IMR-90 (cell line): ENCODE results near the gene RHBDD1. TPM values are rescaled to one million over a fixed set of nuclear protein-coding genes. Genes with fewer than 3 reads are reported as not detected.

Experiments
- ATAC-seq: fragments of 200-7000 bp; cut with Tn5 transposase; 2 replicates; pipeline ENCODE4 v1.9.1; 2020; ENCODE audit warnings: low read depth, mild to moderate bottlenecking, moderate library complexity
- BruUV-seq: library from RNA; stranded (reverse); fragments of 400-500 nt; replicated peaks from 2 replicates; lab custom pipeline; 2021; lab: Mats Ljungman, UMichigan
- CTCF ChIA-PET: fragments of 300-600 bp; formaldehyde crosslinking; extraction: SDS; loops from one replicate; lab custom pipeline; 2021; ENCODE audit warnings: antibody characterized with exemption; lab: Yijun Ruan, JAX
- POLR2A ChIA-PET: fragments of 300-600 bp; sonication (Branson Sonifier 250); formaldehyde crosslinking; loops from one replicate; lab custom pipeline; 2022; ENCODE audit warnings: antibody characterized with exemption; ENCODE audit not compliant: unreplicated experiment; lab: Charles Lee
- DNase-seq: peaks from one replicate; pipeline ENCODE4 v3.0.0; 2013
- H2AFZ ChIP-seq: replicated peaks from 2 replicates; pipeline ENCODE3; 2013; ENCODE audit warnings: low read length, mild to moderate bottlenecking; ENCODE audit not compliant: poor library complexity
- H2AK5ac ChIP-seq: 2 replicates; pipeline ENCODE4 v1.6.1; 2013; ENCODE audit warnings: low read depth, low read length, inconsistent platforms
- H2AK9ac ChIP-seq: replicated peaks from 2 replicates; pipeline ENCODE3; 2013; ENCODE audit warnings: mild to moderate bottlenecking, low read depth, low read length, moderate library complexity; ENCODE audit not compliant: poor library complexity
- H2BK120ac ChIP-seq: 2 replicates; pipeline ENCODE4 v1.6.1; 2013; ENCODE audit warnings: low read depth, low read length, inconsistent platforms
- H2BK15ac ChIP-seq: 3 replicates; pipeline ENCODE4 v1.6.1; 2013; ENCODE audit warnings: low read depth, low read length, inconsistent platforms
- H2BK20ac ChIP-seq: 2 replicates; pipeline ENCODE4 v1.6.1; 2013; ENCODE audit warnings: low read depth, mild to moderate bottlenecking, inconsistent platforms, low read length, moderate library complexity
- H2BK5ac ChIP-seq: 2 replicates; pipeline ENCODE4 v1.6.1; 2013; ENCODE audit warnings: mild to moderate bottlenecking, low read depth, low read length, inconsistent platforms; ENCODE audit not compliant: poor library complexity, severe bottlenecking
- H3K14ac ChIP-seq: replicated peaks from 2 replicates; pipeline ENCODE4 v1.6.1; 2013; ENCODE audit warnings: low read depth, low read length, inconsistent platforms
- H3K18ac ChIP-seq: 2 replicates; pipeline ENCODE4 v1.6.1; 2013; ENCODE audit warnings: low read depth, low read length, control low read depth
- H3K23ac ChIP-seq: 2 replicates; pipeline ENCODE4 v1.6.1; 2013; ENCODE audit warnings: low read depth, low read length, inconsistent platforms
- H3K27ac ChIP-seq: 2 replicates; pipeline ENCODE4 v1.5.1; 2013; ENCODE audit warnings: mild to moderate bottlenecking, control low read depth, low read length; ENCODE audit not compliant: insufficient read depth
- H3K27me3 ChIP-seq: 2 replicates; pipeline ENCODE4 v1.6.1; 2013; ENCODE audit warnings: low read length; ENCODE audit not compliant: control insufficient read depth, insufficient read depth
- H3K36me3 ChIP-seq: 2 replicates; pipeline ENCODE4 v1.6.1; 2013; ENCODE audit warnings: low read length, mixed read lengths; ENCODE audit not compliant: control insufficient read depth, insufficient read depth
- H3K4ac ChIP-seq: 2 replicates; pipeline ENCODE4 v1.6.1; 2013; ENCODE audit warnings: low read depth, low read length, inconsistent platforms
- H3K4me1 ChIP-seq: 2 replicates; pipeline ENCODE4 v1.6.1; 2013; ENCODE audit warnings: low read length, mixed read lengths; ENCODE audit not compliant: control insufficient read depth, insufficient read depth
- H3K4me2 ChIP-seq: 2 replicates; pipeline ENCODE4 v1.6.1; 2013; ENCODE audit warnings: low read depth, mild to moderate bottlenecking, control low read depth, low read length, moderate library complexity
- H3K4me3 ChIP-seq: 2 replicates; pipeline ENCODE4 v1.5.1; 2013; ENCODE audit warnings: low read depth, mild to moderate bottlenecking, control low read depth, low read length, moderate library complexity; ENCODE audit not compliant: insufficient read depth
- H3K56ac ChIP-seq: 2 replicates; pipeline ENCODE4 v1.6.1; 2013; ENCODE audit warnings: low read length, inconsistent platforms; ENCODE audit not compliant: insufficient read depth; ENCODE audit errors: extremely low read depth
- H3K79me1 ChIP-seq, 2 experiments: 2 replicates each; pipeline ENCODE4 v1.6.1; 2013; ENCODE audit warnings: low read length in 2 of 2, inconsistent platforms in 1 of 2, low read depth in 1 of 2
- H3K9ac ChIP-seq: 2 replicates; pipeline ENCODE4 v1.6.1; 2013; ENCODE audit warnings: low read depth, low read length, control low read depth
- H3K9me1 ChIP-seq: 2 replicates; pipeline ENCODE4 v1.6.1; 2013; ENCODE audit warnings: low read length, inconsistent platforms; ENCODE audit not compliant: insufficient read depth
- H3K9me3 ChIP-seq: 2 replicates; pipeline ENCODE4 v1.6.1; 2013; ENCODE audit warnings: low read length; ENCODE audit not compliant: control insufficient read depth, insufficient read depth
- H4K20me1 ChIP-seq: 2 replicates; pipeline ENCODE4 v1.6.1; 2013; ENCODE audit warnings: low read length, inconsistent platforms; ENCODE audit not compliant: insufficient read depth
- H4K5ac ChIP-seq: 2 replicates; pipeline ENCODE4 v1.6.1; 2013; ENCODE audit warnings: mild to moderate bottlenecking, low read depth, low read length, control low read depth
- H4K8ac ChIP-seq, 2 experiments: 2 replicates each; pipeline ENCODE4 v1.6.1; 2013; ENCODE audit warnings: low read depth in 2 of 2, low read length in 2 of 2, control low read depth in 1 of 2, inconsistent platforms in 1 of 2
- H4K91ac ChIP-seq: 2 replicates; pipeline ENCODE4 v1.6.1; 2013; ENCODE audit warnings: low read depth, low read length, inconsistent platforms; ENCODE audit not compliant: insufficient read depth
- BHLHE40 ChIP-seq: fragments of 150-350 bp; IDR thresholded peaks from 2 replicates; pipeline ENCODE4 v1.6.1; 2016; ENCODE audit warnings: mild to moderate bottlenecking, low read depth, low read length
- CHD1 ChIP-seq: IDR thresholded peaks from 2 replicates; pipeline ENCODE4 v1.6.1; 2012; ENCODE audit warnings: low read depth, low read length, improper control_type of control experiment
- FOS ChIP-seq: fragments of 150-350 bp; IDR thresholded peaks from 2 replicates; pipeline ENCODE4 v1.6.1; 2016; ENCODE audit warnings: low read depth, low read length
- MAFK ChIP-seq: IDR thresholded peaks from 2 replicates; pipeline ENCODE4 v1.6.1; 2012; ENCODE audit warnings: low read depth, low read length, improper control_type of control experiment
- MXI1 ChIP-seq: IDR thresholded peaks from 2 replicates; pipeline ENCODE4 v1.6.1; 2012; ENCODE audit warnings: low read depth, mild to moderate bottlenecking, low read length, moderate library complexity, borderline replicate concordance
- SMC3 ChIP-seq: fragments of 150-350 bp; IDR thresholded peaks from 2 replicates; pipeline ENCODE4 v1.6.1; 2016; ENCODE audit warnings: low read depth, mild to moderate bottlenecking, antibody characterized with exemption, low read length, moderate library complexity
- WGBS, 2 experiments: methylation state at CpG; one replicate each; pipeline versions ENCODE4 v1.1.5 to v1.1.7; 2013; ENCODE audit warnings: missing lambda C conversion rate in 2 of 2; ENCODE audit not compliant: insufficient read length in 1 of 2; ENCODE audit errors: extremely low coverage in 2 of 2; 5-methylcytosine and 5-hydroxymethylcytosine counted together
- dilution Hi-C: fragments of 300-500 bp; cut with HindIII; formaldehyde crosslinking; loops from one replicate; pipeline ENCODE4 v1.14.3; 2018; ENCODE audit warnings: low sequenced_read_pairs; ENCODE audit not compliant: unreplicated experiment
- in situ Hi-C: fragments of 300-500 bp; cut with MboI; formaldehyde crosslinking; loops from 3 replicates; pipeline ENCODE4 v1.14.3; 2019; ENCODE audit warnings: low sequenced_read_pairs, inconsistent platforms, mixed read lengths
- intact Hi-C: fragments of 100-400 bp; cut with micrococcal nuclease; formaldehyde crosslinking; loops from 2 replicates; pipeline ENCODE4 v1.10.0; 2022
- polyA plus RNA-seq, 3 experiments: library from polyadenylated mRNA; depleted of rRNA; stranded (reverse); fragments of >200 nt; gene quantifications; 2 replicates each; pipeline ENCODE4 v1.2.3, GENCODE V29; 2012; ENCODE audit warnings: low replicate concordance in 1 of 3
- total RNA-seq: library from RNA; depleted of rRNA; stranded (reverse); fragments of >200 nt; gene quantifications from 2 replicates; pipeline ENCODE4 v1.2.3, GENCODE V29; 2012
- TF ChIP-seq, protein P1 (sequence below): fragments of 150-350 bp; IDR thresholded peaks from 2 replicates; pipeline ENCODE4 v1.6.1; 2016; ENCODE audit warnings: low read depth, mild to moderate bottlenecking, low read length, moderate library complexity, borderline replicate concordance
- TF ChIP-seq, protein P2 (sequence below): conservative IDR thresholded peaks from 2 replicates; pipeline ENCODE4 v1.5.1; 2012; ENCODE audit warnings: mild to moderate bottlenecking, low read depth, low read length, improper control_type of control experiment
- TF ChIP-seq, protein P3 (sequence below): fragments of 150-350 bp; IDR thresholded peaks from 2 replicates; pipeline ENCODE4 v1.6.1; 2017; ENCODE audit warnings: mild to moderate bottlenecking, antibody characterized with exemption, low read length, low read depth

The RHBDD1 gene
- total and polyA plus RNA-seq, 2 of the 4 experiments (the other 2 are of a cell fraction): 9.7 to 14.0 TPM

DNA sequence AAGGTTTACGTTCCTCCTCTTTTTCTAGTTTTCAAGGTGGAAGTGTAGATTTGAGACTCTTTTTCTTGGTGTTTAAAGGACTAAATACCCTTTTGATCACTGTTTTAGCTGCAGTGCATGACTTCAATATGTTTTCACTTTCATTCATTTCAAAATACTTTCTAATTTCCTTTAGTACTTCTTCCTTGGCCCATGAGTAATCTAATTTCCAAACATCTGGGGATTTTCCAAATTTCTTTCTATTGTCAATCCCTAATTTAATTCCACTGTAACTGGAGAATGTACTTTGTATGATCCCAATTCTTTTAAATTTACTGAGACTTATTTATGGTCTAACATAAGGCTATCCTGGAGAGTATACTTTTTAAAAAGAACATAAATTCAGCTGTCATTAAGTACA is 3.8 kb upstream of the RHBDD1 start:
- no peak overlapping the region for H3K4ac ChIP-seq
- no peak overlapping the region for H3K14ac ChIP-seq
- ATAC-seq: no peak
- no peak overlapping the region for H2AK5ac ChIP-seq
- no peaks in the 10 kb centered on the region for H3K36me3 ChIP-seq
- peaks cover under 1 to 10% of the 10 kb centered on the region in 2 experiments; a peak in 3 of 4 replicates for H3K79me1 ChIP-seq
- H4K8ac ChIP-seq: no peak overlapping the region
- DNase-seq: no peak
- no peak overlapping the region for H2BK120ac ChIP-seq
- H3K4me3 ChIP-seq: no peak overlapping the region
- no peak overlapping the region for H3K4me2 ChIP-seq
- no peak overlapping the region for H2BK20ac ChIP-seq
- WGBS, 2 experiments: no CpG with 5 or more reads among the region's 1 CpG
- no peak overlapping the region for H2AK9ac ChIP-seq
- H3K27me3 ChIP-seq: no peaks in the 10 kb centered on the region
- no peaks in the 10 kb centered on the region for H3K9me3 ChIP-seq
- CTCF ChIA-PET: no interaction called here
- H4K5ac ChIP-seq: no peak overlapping the region
- no peaks in the 10 kb centered on the region for H3K9me1 ChIP-seq
- H2BK5ac ChIP-seq: no peak overlapping the region
- no peaks in the 10 kb centered on the region for H4K20me1 ChIP-seq
- TF ChIP-seq MAFK (no peak), MXI1 (no peak), FOS (no peak), SMC3 (no peak), CHD1 (no peak), BHLHE40 (no peak)
- TF ChIP-seq, protein P1, sequence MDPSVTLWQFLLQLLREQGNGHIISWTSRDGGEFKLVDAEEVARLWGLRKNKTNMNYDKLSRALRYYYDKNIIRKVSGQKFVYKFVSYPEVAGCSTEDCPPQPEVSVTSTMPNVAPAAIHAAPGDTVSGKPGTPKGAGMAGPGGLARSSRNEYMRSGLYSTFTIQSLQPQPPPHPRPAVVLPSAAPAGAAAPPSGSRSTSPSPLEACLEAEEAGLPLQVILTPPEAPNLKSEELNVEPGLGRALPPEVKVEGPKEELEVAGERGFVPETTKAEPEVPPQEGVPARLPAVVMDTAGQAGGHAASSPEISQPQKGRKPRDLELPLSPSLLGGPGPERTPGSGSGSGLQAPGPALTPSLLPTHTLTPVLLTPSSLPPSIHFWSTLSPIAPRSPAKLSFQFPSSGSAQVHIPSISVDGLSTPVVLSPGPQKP: no peak
- TF ChIP-seq, protein P2, sequence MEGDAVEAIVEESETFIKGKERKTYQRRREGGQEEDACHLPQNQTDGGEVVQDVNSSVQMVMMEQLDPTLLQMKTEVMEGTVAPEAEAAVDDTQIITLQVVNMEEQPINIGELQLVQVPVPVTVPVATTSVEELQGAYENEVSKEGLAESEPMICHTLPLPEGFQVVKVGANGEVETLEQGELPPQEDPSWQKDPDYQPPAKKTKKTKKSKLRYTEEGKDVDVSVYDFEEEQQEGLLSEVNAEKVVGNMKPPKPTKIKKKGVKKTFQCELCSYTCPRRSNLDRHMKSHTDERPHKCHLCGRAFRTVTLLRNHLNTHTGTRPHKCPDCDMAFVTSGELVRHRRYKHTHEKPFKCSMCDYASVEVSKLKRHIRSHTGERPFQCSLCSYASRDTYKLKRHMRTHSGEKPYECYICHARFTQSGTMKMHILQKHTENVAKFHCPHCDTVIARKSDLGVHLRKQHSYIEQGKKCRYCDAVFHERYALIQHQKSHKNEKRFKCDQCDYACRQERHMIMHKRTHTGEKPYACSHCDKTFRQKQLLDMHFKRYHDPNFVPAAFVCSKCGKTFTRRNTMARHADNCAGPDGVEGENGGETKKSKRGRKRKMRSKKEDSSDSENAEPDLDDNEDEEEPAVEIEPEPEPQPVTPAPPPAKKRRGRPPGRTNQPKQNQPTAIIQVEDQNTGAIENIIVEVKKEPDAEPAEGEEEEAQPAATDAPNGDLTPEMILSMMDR: no peak
- TF ChIP-seq, protein P3, sequence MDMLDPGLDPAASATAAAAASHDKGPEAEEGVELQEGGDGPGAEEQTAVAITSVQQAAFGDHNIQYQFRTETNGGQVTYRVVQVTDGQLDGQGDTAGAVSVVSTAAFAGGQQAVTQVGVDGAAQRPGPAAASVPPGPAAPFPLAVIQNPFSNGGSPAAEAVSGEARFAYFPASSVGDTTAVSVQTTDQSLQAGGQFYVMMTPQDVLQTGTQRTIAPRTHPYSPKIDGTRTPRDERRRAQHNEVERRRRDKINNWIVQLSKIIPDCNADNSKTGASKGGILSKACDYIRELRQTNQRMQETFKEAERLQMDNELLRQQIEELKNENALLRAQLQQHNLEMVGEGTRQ: no peak
- intact Hi-C loops (no loop called here), in situ Hi-C loops (no loop called here), dilution Hi-C loops (no loop called here)
- no TSS peak for BruUV-seq
- no peak overlapping the region for H2AFZ ChIP-seq
- no peak overlapping the region for H4K91ac ChIP-seq
- H3K27ac ChIP-seq: no peak overlapping the region
- no peak overlapping the region for H2BK15ac ChIP-seq
- H3K4me1 ChIP-seq: no peaks in the 10 kb centered on the region
- POLR2A ChIA-PET: no interaction called here
- no peak overlapping the region for H3K9ac ChIP-seq
- no peak overlapping the region for H3K18ac ChIP-seq
- H3K56ac ChIP-seq: no peak overlapping the region
- no peak overlapping the region for H3K23ac ChIP-seq
